Measurements from ENCODE around the gene GALNT15. TPM values are rescaled to one million over a fixed set of nuclear protein-coding genes. Genes with fewer than 3 reads are reported as not detected.

GALNT15 gene
- total and polyA plus RNA-seq, 4 donors, result under 0.01 to 2.8 (median 1.3) TPM

DNA sequence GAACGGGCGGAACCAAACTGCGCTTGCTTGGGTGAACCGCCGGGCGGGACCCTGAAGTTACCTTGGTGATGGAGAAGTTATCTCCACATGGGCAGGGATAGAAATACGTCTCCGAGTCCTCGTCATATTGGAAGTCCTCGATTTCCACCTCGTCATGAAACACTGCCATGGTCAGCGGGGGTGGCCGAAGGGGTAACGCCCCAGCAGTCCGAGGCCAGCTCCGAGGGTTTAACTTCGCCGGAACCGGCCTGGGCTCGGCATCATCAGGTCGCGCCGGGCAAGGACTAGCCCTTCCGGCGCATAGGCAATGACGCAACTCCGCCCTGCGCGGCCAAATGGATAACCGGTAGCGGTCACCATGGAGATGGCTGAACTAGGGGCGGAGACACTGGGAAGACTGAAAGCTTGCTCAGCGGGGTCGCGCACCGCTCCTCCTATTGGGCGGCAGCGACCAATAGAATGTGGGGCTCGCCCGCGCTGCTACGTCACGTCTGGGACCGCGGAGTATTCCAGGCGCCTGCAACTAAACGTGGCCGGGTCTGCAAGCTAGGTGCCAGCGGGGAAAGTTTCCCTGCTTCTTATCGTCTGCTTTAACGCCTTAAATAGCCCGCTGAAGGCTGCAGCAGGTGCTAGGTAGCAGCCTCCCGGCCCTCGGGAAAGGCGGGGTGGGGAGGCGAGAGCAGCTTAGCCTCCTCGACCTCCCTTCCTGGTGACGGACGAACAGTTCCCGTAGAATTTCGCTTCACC, 90.4 kb downstream of the GALNT15 start, which contains the start of the genes DPH3 and OXNAD1:
Gene DPH3, minus strand, starts transcription at position 236 of the 747 bp plus-strand sequence. Its CDS starts 67 bp downstream, at position 169.
Gene OXNAD1, plus strand, starts transcription at position 505 of the 747 bp plus-strand sequence. CDS start 5,741 bp downstream, outside the sequence.
- H3K36me3 ChIP-seq (ENCODE audit: control insufficient read depth in 4 of 4, insufficient read depth in 3 of 4, low read depth in 1 of 4, low read length in 3 of 4), result peaks cover 0 to 9% (median 6%) of the 10 kb centered on the region in 4 donors
- peak within 1 kb of the TSS; percentile 87 to 88 for H3K27ac ChIP-seq (ENCODE audit: low read depth in 1 of 2, low read length in 2 of 2)
- H3K9ac ChIP-seq (ENCODE audit: low read depth in 1 of 2, low read length in 2 of 2), result peak within 1 kb of the TSS; percentile 91 to 92
- under 1% methylated on average over 61 of the region's 61 CpGs for WGBS
- no peaks in the 10 kb centered on the region for H3K9me3 ChIP-seq (ENCODE audit: control insufficient read depth in 4 of 4, low read length in 3 of 4)
- H3K27me3 ChIP-seq (ENCODE audit: control insufficient read depth in 4 of 4, insufficient read depth in 4 of 4, low read length in 3 of 4), result no peaks in the 10 kb centered on the region
- H3K4me3 ChIP-seq (ENCODE audit: low read depth in 1 of 3, low read length in 3 of 3), result peak within 1 kb of the TSS; percentile 73 to 88 (median 88)
- TF ChIP-seq EGR1 (IDR thresholded peaks at IDR 0.05; ENCODE audit: low read depth in 2 of 2) (peak in 1 of 2 donors; percentile 85), JUND (IDR thresholded peaks at IDR 0.05) (peak in 1 of 2 donors; percentile 35), HNF4G (IDR thresholded peaks at IDR 0.05) (peak; percentile 38), RAD21 (IDR thresholded peaks at IDR 0.05) (no peak), HNF4A (conservative IDR thresholded peaks at IDR 0.05) (no peak), FOXA1 (IDR thresholded peaks at IDR 0.05) (no peak), RXRA (IDR thresholded peaks at IDR 0.05) (peak in 1 of 2 donors; percentile 52), NR2F2 (IDR thresholded peaks at IDR 0.05) (peak; percentile 66), YY1 (IDR thresholded peaks at IDR 0.05) (peak; percentile 81), GABPA (IDR thresholded peaks at IDR 0.05 in 1 of 2, conservative IDR thresholded peaks at IDR 0.05 in 1 of 2) (peak; percentile 93 to 99), FOXA2 (IDR thresholded peaks at IDR 0.05) (no peak), SP1 (IDR thresholded peaks at IDR 0.05) (peak; percentile 75), TAF1 (conservative IDR thresholded peaks at IDR 0.05) (peak; percentile 67)
- TF ChIP-seq, protein P1, sequence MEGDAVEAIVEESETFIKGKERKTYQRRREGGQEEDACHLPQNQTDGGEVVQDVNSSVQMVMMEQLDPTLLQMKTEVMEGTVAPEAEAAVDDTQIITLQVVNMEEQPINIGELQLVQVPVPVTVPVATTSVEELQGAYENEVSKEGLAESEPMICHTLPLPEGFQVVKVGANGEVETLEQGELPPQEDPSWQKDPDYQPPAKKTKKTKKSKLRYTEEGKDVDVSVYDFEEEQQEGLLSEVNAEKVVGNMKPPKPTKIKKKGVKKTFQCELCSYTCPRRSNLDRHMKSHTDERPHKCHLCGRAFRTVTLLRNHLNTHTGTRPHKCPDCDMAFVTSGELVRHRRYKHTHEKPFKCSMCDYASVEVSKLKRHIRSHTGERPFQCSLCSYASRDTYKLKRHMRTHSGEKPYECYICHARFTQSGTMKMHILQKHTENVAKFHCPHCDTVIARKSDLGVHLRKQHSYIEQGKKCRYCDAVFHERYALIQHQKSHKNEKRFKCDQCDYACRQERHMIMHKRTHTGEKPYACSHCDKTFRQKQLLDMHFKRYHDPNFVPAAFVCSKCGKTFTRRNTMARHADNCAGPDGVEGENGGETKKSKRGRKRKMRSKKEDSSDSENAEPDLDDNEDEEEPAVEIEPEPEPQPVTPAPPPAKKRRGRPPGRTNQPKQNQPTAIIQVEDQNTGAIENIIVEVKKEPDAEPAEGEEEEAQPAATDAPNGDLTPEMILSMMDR (IDR thresholded peaks at IDR 0.05; ENCODE audit: low read depth, low read length, missing input control), result peak; percentile 28
- TF ChIP-seq, protein P2, sequence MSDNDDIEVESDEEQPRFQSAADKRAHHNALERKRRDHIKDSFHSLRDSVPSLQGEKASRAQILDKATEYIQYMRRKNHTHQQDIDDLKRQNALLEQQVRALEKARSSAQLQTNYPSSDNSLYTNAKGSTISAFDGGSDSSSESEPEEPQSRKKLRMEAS (IDR thresholded peaks at IDR 0.05), result peak; percentile 61
- TF ChIP-seq, protein P3, sequence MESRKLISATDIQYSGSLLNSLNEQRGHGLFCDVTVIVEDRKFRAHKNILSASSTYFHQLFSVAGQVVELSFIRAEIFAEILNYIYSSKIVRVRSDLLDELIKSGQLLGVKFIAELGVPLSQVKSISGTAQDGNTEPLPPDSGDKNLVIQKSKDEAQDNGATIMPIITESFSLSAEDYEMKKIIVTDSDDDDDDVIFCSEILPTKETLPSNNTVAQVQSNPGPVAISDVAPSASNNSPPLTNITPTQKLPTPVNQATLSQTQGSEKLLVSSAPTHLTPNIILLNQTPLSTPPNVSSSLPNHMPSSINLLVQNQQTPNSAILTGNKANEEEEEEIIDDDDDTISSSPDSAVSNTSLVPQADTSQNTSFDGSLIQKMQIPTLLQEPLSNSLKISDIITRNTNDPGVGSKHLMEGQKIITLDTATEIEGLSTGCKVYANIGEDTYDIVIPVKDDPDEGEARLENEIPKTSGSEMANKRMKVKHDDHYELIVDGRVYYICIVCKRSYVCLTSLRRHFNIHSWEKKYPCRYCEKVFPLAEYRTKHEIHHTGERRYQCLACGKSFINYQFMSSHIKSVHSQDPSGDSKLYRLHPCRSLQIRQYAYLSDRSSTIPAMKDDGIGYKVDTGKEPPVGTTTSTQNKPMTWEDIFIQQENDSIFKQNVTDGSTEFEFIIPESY (IDR thresholded peaks at IDR 0.05), result peak; percentile 69
- TF ChIP-seq, protein P4, sequence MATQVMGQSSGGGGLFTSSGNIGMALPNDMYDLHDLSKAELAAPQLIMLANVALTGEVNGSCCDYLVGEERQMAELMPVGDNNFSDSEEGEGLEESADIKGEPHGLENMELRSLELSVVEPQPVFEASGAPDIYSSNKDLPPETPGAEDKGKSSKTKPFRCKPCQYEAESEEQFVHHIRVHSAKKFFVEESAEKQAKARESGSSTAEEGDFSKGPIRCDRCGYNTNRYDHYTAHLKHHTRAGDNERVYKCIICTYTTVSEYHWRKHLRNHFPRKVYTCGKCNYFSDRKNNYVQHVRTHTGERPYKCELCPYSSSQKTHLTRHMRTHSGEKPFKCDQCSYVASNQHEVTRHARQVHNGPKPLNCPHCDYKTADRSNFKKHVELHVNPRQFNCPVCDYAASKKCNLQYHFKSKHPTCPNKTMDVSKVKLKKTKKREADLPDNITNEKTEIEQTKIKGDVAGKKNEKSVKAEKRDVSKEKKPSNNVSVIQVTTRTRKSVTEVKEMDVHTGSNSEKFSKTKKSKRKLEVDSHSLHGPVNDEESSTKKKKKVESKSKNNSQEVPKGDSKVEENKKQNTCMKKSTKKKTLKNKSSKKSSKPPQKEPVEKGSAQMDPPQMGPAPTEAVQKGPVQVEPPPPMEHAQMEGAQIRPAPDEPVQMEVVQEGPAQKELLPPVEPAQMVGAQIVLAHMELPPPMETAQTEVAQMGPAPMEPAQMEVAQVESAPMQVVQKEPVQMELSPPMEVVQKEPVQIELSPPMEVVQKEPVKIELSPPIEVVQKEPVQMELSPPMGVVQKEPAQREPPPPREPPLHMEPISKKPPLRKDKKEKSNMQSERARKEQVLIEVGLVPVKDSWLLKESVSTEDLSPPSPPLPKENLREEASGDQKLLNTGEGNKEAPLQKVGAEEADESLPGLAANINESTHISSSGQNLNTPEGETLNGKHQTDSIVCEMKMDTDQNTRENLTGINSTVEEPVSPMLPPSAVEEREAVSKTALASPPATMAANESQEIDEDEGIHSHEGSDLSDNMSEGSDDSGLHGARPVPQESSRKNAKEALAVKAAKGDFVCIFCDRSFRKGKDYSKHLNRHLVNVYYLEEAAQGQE (IDR thresholded peaks at IDR 0.05), result peak; percentile 91
- TF ChIP-seq, protein P5, sequence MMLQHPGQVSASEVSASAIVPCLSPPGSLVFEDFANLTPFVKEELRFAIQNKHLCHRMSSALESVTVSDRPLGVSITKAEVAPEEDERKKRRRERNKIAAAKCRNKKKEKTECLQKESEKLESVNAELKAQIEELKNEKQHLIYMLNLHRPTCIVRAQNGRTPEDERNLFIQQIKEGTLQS (IDR thresholded peaks at IDR 0.05), result peak; percentile 78
- peaks cover 2 to 39% (median 28%) of the 10 kb centered on the region in 4 donors for H3K4me1 ChIP-seq (ENCODE audit: control insufficient read depth in 4 of 4, insufficient read depth in 4 of 4, low read length in 3 of 4)
- DNase-seq (ENCODE audit: low spot score), result peak; percentile 99

Measured in liver (tissue), 9 donors.